IPS-15b (cell line): ENCODE data around the gene PPP1R2.

Experiments
- H3K27me3 ChIP-seq: one replicate; pipeline ENCODE4 v1.6.1; 2013; ENCODE audit warnings: low read length; ENCODE audit not compliant: control insufficient read depth, insufficient read depth
- H3K36me3 ChIP-seq: one replicate; pipeline ENCODE4 v1.6.1; 2013; ENCODE audit warnings: low read length; ENCODE audit not compliant: control insufficient read depth, insufficient read depth
- H3K4me1 ChIP-seq: one replicate; pipeline ENCODE4 v1.6.1; 2013; ENCODE audit warnings: mild to moderate bottlenecking, low read length; ENCODE audit not compliant: control insufficient read depth, insufficient read depth
- H3K4me3 ChIP-seq: one replicate; pipeline ENCODE4 v1.5.1; 2013; ENCODE audit warnings: low read depth, low read length
- H3K9ac ChIP-seq: one replicate; pipeline ENCODE4 v1.6.1; 2013; ENCODE audit warnings: low read depth, mild to moderate bottlenecking, low read length
- H3K9me3 ChIP-seq: one replicate; pipeline ENCODE4 v1.6.1; 2013; ENCODE audit warnings: mild to moderate bottlenecking, low read length; ENCODE audit not compliant: control insufficient read depth, insufficient read depth

The PPP1R2 gene

GRCh38 chr3:195563317-195563716, 20.2 kb upstream of the PPP1R2 start:
- Histone ChIP-seq H3K9ac (no peak overlapping the region), H3K9me3 (no peaks in the 10 kb centered on the region), H3K27me3 (no peaks in the 10 kb centered on the region), H3K4me1 (no peaks in the 10 kb centered on the region), H3K36me3 (no peaks in the 10 kb centered on the region), H3K4me3 (no peak overlapping the region)

- Histone ChIP-seq H3K4me3 (no peak overlapping the region), H3K27me3 (no peaks in the 10 kb centered on the region), H3K9me3 (no peaks in the 10 kb centered on the region), H3K9ac (no peak overlapping the region), H3K4me1 (no peaks in the 10 kb centered on the region), H3K36me3 (no peaks in the 10 kb centered on the region)
Measured at GRCh38 chr3:195559723-195560409, 16.7 kb upstream of the PPP1R2 start.

- Histone ChIP-seq H3K9me3 (no peaks in the 10 kb centered on the region), H3K4me1 (no peaks in the 10 kb centered on the region), H3K27me3 (no peaks in the 10 kb centered on the region), H3K9ac (no peak overlapping the region), H3K36me3 (no peaks in the 10 kb centered on the region), H3K4me3 (no peak overlapping the region)
Measured at GRCh38 chr3:195558602-195559001, 15.5 kb upstream of the PPP1R2 start.

- H3K9ac ChIP-seq: no peak overlapping the region
- no peaks in the 10 kb centered on the region for H3K9me3 ChIP-seq
- H3K4me3 ChIP-seq: no peak overlapping the region
- H3K27me3 ChIP-seq: no peaks in the 10 kb centered on the region
- no peaks in the 10 kb centered on the region for H3K4me1 ChIP-seq
- H3K36me3 ChIP-seq: no peaks in the 10 kb centered on the region
Measured at GRCh38 chr3:195557322-195557721, 14.2 kb upstream of the PPP1R2 start.

- H3K9ac ChIP-seq: no peak overlapping the region
- no peaks in the 10 kb centered on the region for H3K4me1 ChIP-seq
Measured at GRCh38 chr3:195556390-195556789, 13.3 kb upstream of the PPP1R2 start.

GRCh38 chr3:195555110-195555509, 12.0 kb upstream of the PPP1R2 start:
- Histone ChIP-seq H3K36me3 (no peaks in the 10 kb centered on the region), H3K4me3 (no peak overlapping the region), H3K4me1 (no peaks in the 10 kb centered on the region), H3K27me3 (no peaks in the 10 kb centered on the region), H3K9me3 (no peaks in the 10 kb centered on the region), H3K9ac (no peak overlapping the region)

More at GRCh38 chr3:195556390-195556789, 13.3 kb upstream of the PPP1R2 start:
- H3K9me3 ChIP-seq: no peaks in the 10 kb centered on the region
- H3K27me3 ChIP-seq: no peaks in the 10 kb centered on the region
- H3K36me3 ChIP-seq: no peaks in the 10 kb centered on the region
- H3K4me3 ChIP-seq: no peak overlapping the region

GRCh38 chr3:195554458-195554857, 11.3 kb upstream of the PPP1R2 start:
- Histone ChIP-seq H3K9ac (no peak overlapping the region), H3K9me3 (no peaks in the 10 kb centered on the region), H3K36me3 (no peaks in the 10 kb centered on the region), H3K4me1 (no peaks in the 10 kb centered on the region), H3K27me3 (no peaks in the 10 kb centered on the region), H3K4me3 (no peak overlapping the region)

- Histone ChIP-seq H3K36me3 (no peaks in the 10 kb centered on the region), H3K27me3 (no peaks in the 10 kb centered on the region), H3K9ac (no peak overlapping the region), H3K4me1 (peaks cover 5% of the 10 kb centered on the region), H3K9me3 (no peaks in the 10 kb centered on the region), H3K4me3 (no peak overlapping the region)
Measured at GRCh38 chr3:195553268-195553667, 10.1 kb upstream of the PPP1R2 start.

- no peak overlapping the region for H3K4me3 ChIP-seq
- no peaks in the 10 kb centered on the region for H3K36me3 ChIP-seq
- peaks cover 11% of the 10 kb centered on the region for H3K4me1 ChIP-seq
- no peaks in the 10 kb centered on the region for H3K27me3 ChIP-seq
- no peaks in the 10 kb centered on the region for H3K9me3 ChIP-seq
- H3K9ac ChIP-seq: no peak overlapping the region
Measured at GRCh38 chr3:195551381-195551978, 8.4 kb upstream of the PPP1R2 start.

- Histone ChIP-seq H3K27me3 (peaks cover 5% of the 10 kb centered on the region), H3K9me3 (no peaks in the 10 kb centered on the region), H3K36me3 (no peaks in the 10 kb centered on the region), H3K9ac (no peak overlapping the region), H3K4me3 (no peak overlapping the region), H3K4me1 (peaks cover 11% of the 10 kb centered on the region)
Measured at GRCh38 chr3:195550723-195551122, 7.6 kb upstream of the PPP1R2 start.

GRCh38 chr3:195549931-195550519, 6.9 kb upstream of the PPP1R2 start:
- peaks cover 8% of the 10 kb centered on the region for H3K27me3 ChIP-seq
- no peak overlapping the region for H3K4me3 ChIP-seq
- peaks cover 11% of the 10 kb centered on the region for H3K4me1 ChIP-seq
- no peaks in the 10 kb centered on the region for H3K36me3 ChIP-seq
- H3K9ac ChIP-seq: no peak overlapping the region
- H3K9me3 ChIP-seq: no peaks in the 10 kb centered on the region

GRCh38 chr3:195548987-195549386, 5.9 kb upstream of the PPP1R2 start:
- Histone ChIP-seq H3K4me3 (no peak overlapping the region), H3K36me3 (no peaks in the 10 kb centered on the region), H3K27me3 (peaks cover 19% of the 10 kb centered on the region), H3K9ac (no peak overlapping the region), H3K4me1 (peaks cover 11% of the 10 kb centered on the region), H3K9me3 (no peaks in the 10 kb centered on the region)
